Suprapubic skin (tissue), 4 donors: ENCODE data around the gene TCAIM. TPM values are rescaled to one million over a fixed set of nuclear protein-coding genes. Genes with fewer than 3 reads are reported as not detected.

Source experiments
- DNase-seq, 2 donors: peaks; one replicate each; pipeline ENCODE4 v3.0.0-alpha.2; 2019; ENCODE audit warnings: low spot score in 2 of 2
- H3K27ac ChIP-seq: fragments of 200-600 bp; sonication (generic); one replicate; pipeline ENCODE4 v1.5.1; 2019
- H3K27me3 ChIP-seq: fragments of 200-600 bp; sonication (generic); one replicate; pipeline ENCODE4 v1.5.1; 2019
- H3K36me3 ChIP-seq: fragments of 200-600 bp; sonication (generic); one replicate; pipeline ENCODE4 v1.5.1; 2019
- H3K4me1 ChIP-seq: fragments of 200-600 bp; sonication (generic); one replicate; pipeline ENCODE4 v1.5.1; 2019
- H3K4me3 ChIP-seq: fragments of 200-600 bp; sonication (generic); one replicate; pipeline ENCODE4 v1.5.1; 2019; ENCODE audit warnings: mild to moderate bottlenecking
- H3K9me3 ChIP-seq: fragments of 200-600 bp; sonication (generic); one replicate; pipeline ENCODE4 v1.5.1; 2019
- EP300 ChIP-seq: sonication (generic); formaldehyde crosslinking; IDR thresholded peaks from one replicate; pipeline ENCODE4 v1.6.1; 2017; ENCODE audit warnings: antibody characterized with exemption
- POLR2A ChIP-seq, 2 donors: fragments of 450-650 bp; IDR thresholded peaks; one replicate each; pipeline ENCODE4 v1.6.1; 2017; ENCODE audit warnings: antibody characterized with exemption in 2 of 2, mild to moderate bottlenecking in 2 of 2, moderate library complexity in 2 of 2
- POLR2AphosphoS5 ChIP-seq, 3 donors: sonication (generic); formaldehyde crosslinking; IDR thresholded peaks; one replicate each; pipeline ENCODE4 v1.6.1; 2017; ENCODE audit warnings: antibody characterized with exemption in 3 of 3
- WGBS: methylation state at CpG from one replicate; pipeline ENCODE4 v1.1.5; 2018; 5-methylcytosine and 5-hydroxymethylcytosine counted together
- total RNA-seq, 4 donors: library from RNA; depleted of rRNA; stranded (reverse); fragments of >200 nt; gene quantifications; one replicate each; pipeline ENCODE4 v1.1.0, GENCODE V29; 2016
- TF ChIP-seq, protein P1 (sequence below), 2 donors: fragments of 200-600 bp in 1 of 2; fragments of 450-650 bp in 1 of 2; sonication (generic) in 1 of 2; IDR thresholded peaks; one replicate each; pipeline ENCODE4 v1.5.1; 2016 to 2019; ENCODE audit warnings: antibody characterized with exemption in 2 of 2, mild to moderate bottlenecking in 1 of 2, moderate library complexity in 1 of 2

The TCAIM gene
- total RNA-seq, 4 donors from 2014 or later, result 23.3 to 26.9 (median 25.4) TPM

DNA sequence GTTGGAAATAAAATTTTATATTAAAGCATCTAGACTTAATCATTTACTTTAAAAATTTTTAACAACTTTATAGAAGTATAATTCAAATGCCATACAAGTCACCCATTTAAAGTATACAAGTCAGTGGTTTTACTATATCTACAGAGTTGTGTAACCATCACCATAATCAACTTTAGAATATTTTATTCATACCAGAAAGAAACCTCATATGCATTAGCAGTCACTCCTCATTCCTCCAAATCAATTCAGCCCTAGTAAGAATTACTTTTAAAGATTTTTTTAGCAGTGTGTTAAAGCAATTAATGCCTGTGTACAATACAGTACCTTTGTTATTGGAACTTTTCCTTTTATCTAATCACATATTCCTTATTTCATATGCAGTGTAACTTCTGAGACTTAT, 14.0 kb upstream of the TCAIM start:
- no peaks in the 10 kb centered on the region for H3K36me3 ChIP-seq
- TF ChIP-seq EP300, result no peak
- TF ChIP-seq, protein P1, sequence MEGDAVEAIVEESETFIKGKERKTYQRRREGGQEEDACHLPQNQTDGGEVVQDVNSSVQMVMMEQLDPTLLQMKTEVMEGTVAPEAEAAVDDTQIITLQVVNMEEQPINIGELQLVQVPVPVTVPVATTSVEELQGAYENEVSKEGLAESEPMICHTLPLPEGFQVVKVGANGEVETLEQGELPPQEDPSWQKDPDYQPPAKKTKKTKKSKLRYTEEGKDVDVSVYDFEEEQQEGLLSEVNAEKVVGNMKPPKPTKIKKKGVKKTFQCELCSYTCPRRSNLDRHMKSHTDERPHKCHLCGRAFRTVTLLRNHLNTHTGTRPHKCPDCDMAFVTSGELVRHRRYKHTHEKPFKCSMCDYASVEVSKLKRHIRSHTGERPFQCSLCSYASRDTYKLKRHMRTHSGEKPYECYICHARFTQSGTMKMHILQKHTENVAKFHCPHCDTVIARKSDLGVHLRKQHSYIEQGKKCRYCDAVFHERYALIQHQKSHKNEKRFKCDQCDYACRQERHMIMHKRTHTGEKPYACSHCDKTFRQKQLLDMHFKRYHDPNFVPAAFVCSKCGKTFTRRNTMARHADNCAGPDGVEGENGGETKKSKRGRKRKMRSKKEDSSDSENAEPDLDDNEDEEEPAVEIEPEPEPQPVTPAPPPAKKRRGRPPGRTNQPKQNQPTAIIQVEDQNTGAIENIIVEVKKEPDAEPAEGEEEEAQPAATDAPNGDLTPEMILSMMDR (IDR thresholded peaks at IDR 0.05), result no peak
- no peak for TF ChIP-seq POLR2A (IDR thresholded peaks at IDR 0.05)
- TF ChIP-seq POLR2AphosphoS5 (IDR thresholded peaks at IDR 0.05), result no peak
- no peaks in the 10 kb centered on the region for H3K4me1 ChIP-seq
- H3K4me3 ChIP-seq, result no peak overlapping the region
- H3K9me3 ChIP-seq, result no peaks in the 10 kb centered on the region
- no peak for DNase-seq
- H3K27me3 ChIP-seq, result peaks cover 4% of the 10 kb centered on the region
- H3K27ac ChIP-seq, result no peak overlapping the region

DNA sequence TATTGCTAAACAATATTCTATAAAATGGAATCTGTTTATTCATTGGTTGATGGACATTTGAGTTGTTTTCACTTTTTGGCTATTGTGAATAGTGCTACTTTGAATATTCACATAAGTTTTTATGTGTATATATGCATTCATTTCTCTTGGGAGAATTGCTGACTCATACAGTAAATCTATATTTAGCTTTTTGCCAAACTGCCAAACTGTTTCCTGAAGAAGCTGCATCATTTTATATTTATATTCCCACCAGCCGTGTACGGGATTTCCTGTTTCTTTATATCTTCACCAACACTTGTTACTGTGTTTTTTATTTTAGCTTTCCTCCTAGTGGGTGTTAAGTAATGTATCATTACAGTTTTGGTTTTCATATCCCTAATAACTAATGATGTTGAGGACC, 12.5 kb upstream of the TCAIM start:
- no peak overlapping the region for H3K4me3 ChIP-seq
- no peak for DNase-seq
- H3K27ac ChIP-seq, result no peak overlapping the region
- H3K36me3 ChIP-seq, result no peaks in the 10 kb centered on the region
- 39% methylated on average over 2 of the region's 2 CpGs for WGBS
- H3K27me3 ChIP-seq, result peaks cover 4% of the 10 kb centered on the region
- no peak for TF ChIP-seq EP300
- TF ChIP-seq, protein P1 (IDR thresholded peaks at IDR 0.05), result no peak
- TF ChIP-seq POLR2AphosphoS5 (IDR thresholded peaks at IDR 0.05), result no peak
- TF ChIP-seq POLR2A (IDR thresholded peaks at IDR 0.05), result no peak
- H3K9me3 ChIP-seq, result no peaks in the 10 kb centered on the region
- H3K4me1 ChIP-seq, result no peaks in the 10 kb centered on the region

DNA sequence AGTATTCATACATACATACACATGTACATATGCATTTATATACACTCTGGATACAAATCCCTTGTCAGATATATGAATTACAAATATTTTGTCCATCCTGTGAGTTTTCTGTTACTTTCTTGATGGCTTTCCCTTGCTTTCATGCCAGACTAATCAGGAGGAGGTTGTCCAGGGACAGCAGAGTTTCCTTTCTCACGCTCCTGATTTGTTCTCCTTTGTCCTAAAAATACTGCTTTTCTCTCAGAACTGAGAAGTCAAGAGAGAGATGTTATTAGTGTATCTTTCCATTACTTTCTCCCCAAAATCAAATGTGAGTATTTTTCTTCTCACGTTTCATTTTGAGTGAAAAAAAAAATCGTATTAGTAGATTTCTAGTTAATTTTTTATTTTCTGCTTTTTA, 12.1 kb upstream of the TCAIM start:
- peaks cover 4% of the 10 kb centered on the region for H3K27me3 ChIP-seq
- WGBS, result 77% methylated on average over 3 of the region's 3 CpGs
- no peak overlapping the region for H3K27ac ChIP-seq
- DNase-seq, result no peak
- H3K4me1 ChIP-seq, result no peaks in the 10 kb centered on the region
- no peak for TF ChIP-seq POLR2A (IDR thresholded peaks at IDR 0.05)
- no peak for TF ChIP-seq POLR2AphosphoS5 (IDR thresholded peaks at IDR 0.05)
- TF ChIP-seq EP300, result no peak
- TF ChIP-seq, protein P1 (IDR thresholded peaks at IDR 0.05), result no peak
- no peak overlapping the region for H3K4me3 ChIP-seq
- no peaks in the 10 kb centered on the region for H3K9me3 ChIP-seq
- H3K36me3 ChIP-seq, result no peaks in the 10 kb centered on the region

DNA sequence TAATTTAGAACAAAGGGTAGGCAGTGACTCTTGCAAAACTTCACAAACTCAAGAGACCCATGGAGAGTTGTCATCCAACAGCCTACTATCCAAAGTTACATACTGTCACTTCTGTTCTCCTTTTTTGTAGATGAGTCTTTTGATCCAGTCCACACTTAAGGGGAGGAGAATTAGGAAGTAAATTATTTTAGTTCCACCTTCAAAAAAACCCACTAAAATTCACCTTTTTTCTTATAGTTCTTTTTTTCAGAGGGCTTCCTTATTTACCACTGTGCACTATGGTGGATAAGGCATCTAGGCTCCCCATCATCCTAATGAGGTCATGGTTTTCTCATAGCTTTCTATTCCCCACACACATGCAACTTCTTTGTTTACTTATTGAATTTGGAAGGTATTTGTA, 8.6 kb upstream of the TCAIM start:
- no peaks in the 10 kb centered on the region for H3K36me3 ChIP-seq
- peaks cover 4% of the 10 kb centered on the region for H3K27me3 ChIP-seq
- no peaks in the 10 kb centered on the region for H3K9me3 ChIP-seq
- H3K27ac ChIP-seq, result no peak overlapping the region
- no peak for DNase-seq
- no peak overlapping the region for H3K4me3 ChIP-seq
- no peaks in the 10 kb centered on the region for H3K4me1 ChIP-seq
- TF ChIP-seq, protein P1 (IDR thresholded peaks at IDR 0.05), result no peak
- no peak for TF ChIP-seq POLR2A (IDR thresholded peaks at IDR 0.05)
- TF ChIP-seq POLR2AphosphoS5 (IDR thresholded peaks at IDR 0.05), result no peak

DNA sequence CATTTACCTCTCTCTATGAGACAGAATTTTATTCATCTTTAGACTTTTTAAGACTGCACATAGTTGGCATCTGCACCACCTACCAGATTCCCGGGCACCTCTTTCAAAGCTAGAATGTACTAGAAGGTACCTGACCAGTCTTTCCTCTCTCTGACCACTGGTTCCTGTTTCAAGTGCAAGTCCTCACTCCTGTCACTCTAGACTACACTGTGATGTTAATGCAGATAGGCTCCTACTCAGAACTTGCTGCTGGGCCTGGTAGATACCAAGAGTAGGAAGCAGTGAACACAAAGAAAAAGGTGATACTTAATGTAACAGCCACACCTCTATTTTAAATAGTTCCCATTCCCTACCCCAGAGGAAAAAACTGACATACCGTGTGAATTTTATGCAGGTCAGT, 8.1 kb upstream of the TCAIM start:
- H3K9me3 ChIP-seq, result no peaks in the 10 kb centered on the region
- TF ChIP-seq, protein P1 (IDR thresholded peaks at IDR 0.05), result no peak
- no peak for TF ChIP-seq POLR2AphosphoS5 (IDR thresholded peaks at IDR 0.05)
- TF ChIP-seq EP300, result no peak
- no peak for TF ChIP-seq POLR2A (IDR thresholded peaks at IDR 0.05)
- H3K4me3 ChIP-seq, result no peak overlapping the region
- WGBS, result 86% methylated on average over 2 of the region's 2 CpGs
- no peaks in the 10 kb centered on the region for H3K36me3 ChIP-seq
- DNase-seq, result no peak
- H3K4me1 ChIP-seq, result no peaks in the 10 kb centered on the region
- H3K27me3 ChIP-seq, result peaks cover 4% of the 10 kb centered on the region
- no peak overlapping the region for H3K27ac ChIP-seq
